Neural cell (in vitro differentiated cells): Measurements from ENCODE around the gene PIGBOS1. TPM values are rescaled to one million over a fixed set of nuclear protein-coding genes. Genes with fewer than 3 reads are reported as not detected.
"Not testable (repeated sequence)": the region's sequence is repeated elsewhere in the genome, so short reads cannot be mapped to it uniquely, and the experiment has no call there.

Experiments used
- H2AFZ ChIP-seq: fragments of 200-600, 300-800 bp; sonication (generic), shearing (Covaris generic); 2 replicates; pipeline ENCODE4 v1.6.0; 2014; ENCODE audit warnings: low read depth, mild to moderate bottlenecking, antibody characterized with exemption, low read length, moderate library complexity
- H3F3A ChIP-seq: fragments of 200-600 bp; shearing (Covaris generic); 2 replicates; pipeline ENCODE4 v1.6.1; 2016; ENCODE audit warnings: mild to moderate bottlenecking, moderate library complexity, mixed read lengths, antibody characterized with exemption, low read length; ENCODE audit not compliant: insufficient read depth, poor library complexity, severe bottlenecking
- H3K27ac ChIP-seq: fragments of 200-600, 300-800 bp; sonication (generic), shearing (Covaris generic); 2 replicates; pipeline ENCODE4 v1.5.1; 2014; ENCODE audit warnings: mild to moderate bottlenecking, low read length, moderate library complexity
- H3K27me3 ChIP-seq: fragments of 300-800, 200-600 bp; sonication (generic), shearing (Covaris generic); 2 replicates; pipeline ENCODE4 v1.6.0; 2014; ENCODE audit warnings: mild to moderate bottlenecking, low read depth, low read length, moderate library complexity; ENCODE audit not compliant: insufficient read depth
- H3K36me3 ChIP-seq: fragments of 300-800, 200-600 bp; sonication (generic), shearing (Covaris generic); 2 replicates; pipeline ENCODE4 v1.5.1; 2014; ENCODE audit warnings: mild to moderate bottlenecking, antibody characterized with exemption, low read length, moderate library complexity; ENCODE audit not compliant: insufficient read depth
- H3K4me2 ChIP-seq: fragments of 300-800, 200-600 bp; sonication (generic), shearing (Covaris generic); 2 replicates; pipeline ENCODE4 v1.6.0; 2014; ENCODE audit warnings: mild to moderate bottlenecking, low read length
- H3K4me3 ChIP-seq: fragments of 300-800, 200-600 bp; sonication (generic), shearing (Covaris generic); 2 replicates; pipeline ENCODE4 v1.5.1; 2014; ENCODE audit warnings: mild to moderate bottlenecking, low read length, moderate library complexity
- H3K79me2 ChIP-seq: fragments of 200-600 bp; shearing (Covaris generic); replicated peaks from 2 replicates; pipeline ENCODE4 v1.6.0; 2014; ENCODE audit warnings: mild to moderate bottlenecking, low read length, moderate library complexity; ENCODE audit not compliant: insufficient read depth
- H3K9ac ChIP-seq: fragments of 300-800, 200-600 bp; sonication (generic), shearing (Covaris generic); 2 replicates; pipeline ENCODE4 v1.6.1; 2016; ENCODE audit warnings: mild to moderate bottlenecking, low read length, mixed read lengths
- H3K9me2 ChIP-seq: fragments of 200-600 bp; shearing (Covaris generic); 2 replicates; pipeline ENCODE4 v1.6.1; 2016; ENCODE audit warnings: mild to moderate bottlenecking, low read length, mixed read lengths; ENCODE audit not compliant: insufficient read depth
- H3K9me3 ChIP-seq: fragments of 200-600, 300-800 bp; sonication (generic), shearing (Covaris generic); 2 replicates; pipeline ENCODE4 v1.6.1; 2016; ENCODE audit warnings: mild to moderate bottlenecking, mixed run types, low read length, moderate library complexity, mixed read lengths
- H4K20me1 ChIP-seq: fragments of 200-600 bp; shearing (Covaris generic); 2 replicates; pipeline ENCODE4 v1.6.1; 2016; ENCODE audit warnings: mild to moderate bottlenecking, mixed run types; ENCODE audit not compliant: insufficient read depth
- CTCF ChIP-seq: fragments of 450-650 bp; IDR thresholded peaks from 2 replicates; pipeline ENCODE4 v1.5.1; 2014; ENCODE audit warnings: antibody characterized with exemption, mild to moderate bottlenecking, moderate library complexity; ENCODE audit not compliant: poor library complexity, severe bottlenecking
- EP300 ChIP-seq: fragments of 450-650 bp; conservative IDR thresholded peaks from 2 replicates; pipeline ENCODE4 v1.6.1; 2014; ENCODE audit warnings: antibody characterized with exemption, mild to moderate bottlenecking, moderate library complexity; ENCODE audit not compliant: poor library complexity, severe bottlenecking
- EZH2 ChIP-seq: fragments of 200-600, 300-800 bp; shearing (Covaris generic), sonication (generic); IDR thresholded peaks from 2 replicates; pipeline ENCODE4 v1.6.1; 2014; ENCODE audit warnings: antibody characterized with exemption, low read length, borderline replicate concordance, mild to moderate bottlenecking; ENCODE audit not compliant: insufficient read depth, poor library complexity, severe bottlenecking
- MXI1 ChIP-seq: fragments of 450-650 bp; conservative IDR thresholded peaks from 2 replicates; pipeline ENCODE4 v1.6.1; 2014; ENCODE audit warnings: antibody characterized with exemption, mild to moderate bottlenecking; ENCODE audit not compliant: poor library complexity, severe bottlenecking
- POLR2AphosphoS5 ChIP-seq: IDR thresholded peaks from 2 replicates; pipeline ENCODE4 v1.6.1; 2012
- RAD21 ChIP-seq: fragments of 450-650 bp; conservative IDR thresholded peaks from 2 replicates; pipeline ENCODE4 v1.6.1; 2014; ENCODE audit warnings: antibody characterized with exemption, mild to moderate bottlenecking, moderate library complexity
- SMC3 ChIP-seq: fragments of 450-650 bp; conservative IDR thresholded peaks from 2 replicates; pipeline ENCODE4 v1.6.1; 2014; ENCODE audit warnings: antibody characterized with exemption, mild to moderate bottlenecking, moderate library complexity; ENCODE audit not compliant: poor library complexity
- TAF1 ChIP-seq: IDR thresholded peaks from 2 replicates; pipeline ENCODE4 v1.6.1; 2012; ENCODE audit warnings: low read depth
- polyA plus RNA-seq: library from polyadenylated mRNA; depleted of rRNA; stranded (reverse); fragments of >200 nt; gene quantifications from 2 replicates; pipeline ENCODE4 v1.2.3, GENCODE V29; 2014
- TF ChIP-seq, protein P1 (sequence below): IDR thresholded peaks from 2 replicates; pipeline ENCODE4 v1.6.1; 2012; ENCODE audit warnings: borderline replicate concordance

PIGBOS1 gene
- polyA plus RNA-seq, 1 donor from 2014 or later, result 16.4 TPM

DNA sequence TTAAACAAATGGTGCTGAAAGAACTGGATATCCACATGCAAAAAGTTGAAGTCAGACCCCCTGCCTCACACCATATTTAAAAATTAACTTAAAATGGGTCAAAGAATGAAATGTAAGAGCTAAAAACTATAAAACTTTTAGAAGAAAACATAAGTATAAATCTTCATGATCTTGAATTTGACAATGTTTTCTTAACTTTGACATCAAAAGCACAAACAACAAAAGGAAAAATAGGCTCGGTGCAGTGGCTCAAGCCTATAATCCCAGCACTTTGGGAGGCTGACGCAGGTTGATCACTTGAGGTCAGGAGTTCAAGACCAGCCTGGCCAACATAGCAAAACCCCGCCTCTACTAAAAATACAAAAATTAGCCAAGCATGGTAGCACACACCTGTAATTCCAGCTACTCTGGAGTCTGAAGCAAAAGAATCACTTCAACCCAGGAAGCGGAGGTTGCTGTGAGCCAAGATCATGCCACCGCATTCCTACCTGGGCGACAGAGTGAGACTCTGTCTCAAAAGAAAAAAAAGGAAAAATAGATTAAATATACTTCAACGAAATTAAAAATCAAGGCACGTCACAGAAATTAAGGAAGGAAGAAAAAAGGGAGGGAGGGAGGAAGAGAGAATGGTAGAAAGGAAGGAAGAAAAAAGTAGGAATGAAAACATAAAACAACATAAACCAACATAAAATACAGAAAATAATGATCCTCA is 30.8 kb downstream of the PIGBOS1 start:
- H3K36me3 ChIP-seq, result no peaks in the 10 kb centered on the region
- H3K9me2 ChIP-seq, result no peaks in the 10 kb centered on the region
- TF ChIP-seq POLR2AphosphoS5, result no peak
- TF ChIP-seq TAF1, result no peak
- no peak for TF ChIP-seq RAD21
- TF ChIP-seq MXI1, result no peak
- TF ChIP-seq EZH2, result no peak
- TF ChIP-seq, protein P1, sequence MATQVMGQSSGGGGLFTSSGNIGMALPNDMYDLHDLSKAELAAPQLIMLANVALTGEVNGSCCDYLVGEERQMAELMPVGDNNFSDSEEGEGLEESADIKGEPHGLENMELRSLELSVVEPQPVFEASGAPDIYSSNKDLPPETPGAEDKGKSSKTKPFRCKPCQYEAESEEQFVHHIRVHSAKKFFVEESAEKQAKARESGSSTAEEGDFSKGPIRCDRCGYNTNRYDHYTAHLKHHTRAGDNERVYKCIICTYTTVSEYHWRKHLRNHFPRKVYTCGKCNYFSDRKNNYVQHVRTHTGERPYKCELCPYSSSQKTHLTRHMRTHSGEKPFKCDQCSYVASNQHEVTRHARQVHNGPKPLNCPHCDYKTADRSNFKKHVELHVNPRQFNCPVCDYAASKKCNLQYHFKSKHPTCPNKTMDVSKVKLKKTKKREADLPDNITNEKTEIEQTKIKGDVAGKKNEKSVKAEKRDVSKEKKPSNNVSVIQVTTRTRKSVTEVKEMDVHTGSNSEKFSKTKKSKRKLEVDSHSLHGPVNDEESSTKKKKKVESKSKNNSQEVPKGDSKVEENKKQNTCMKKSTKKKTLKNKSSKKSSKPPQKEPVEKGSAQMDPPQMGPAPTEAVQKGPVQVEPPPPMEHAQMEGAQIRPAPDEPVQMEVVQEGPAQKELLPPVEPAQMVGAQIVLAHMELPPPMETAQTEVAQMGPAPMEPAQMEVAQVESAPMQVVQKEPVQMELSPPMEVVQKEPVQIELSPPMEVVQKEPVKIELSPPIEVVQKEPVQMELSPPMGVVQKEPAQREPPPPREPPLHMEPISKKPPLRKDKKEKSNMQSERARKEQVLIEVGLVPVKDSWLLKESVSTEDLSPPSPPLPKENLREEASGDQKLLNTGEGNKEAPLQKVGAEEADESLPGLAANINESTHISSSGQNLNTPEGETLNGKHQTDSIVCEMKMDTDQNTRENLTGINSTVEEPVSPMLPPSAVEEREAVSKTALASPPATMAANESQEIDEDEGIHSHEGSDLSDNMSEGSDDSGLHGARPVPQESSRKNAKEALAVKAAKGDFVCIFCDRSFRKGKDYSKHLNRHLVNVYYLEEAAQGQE, result no peak
- no peak for TF ChIP-seq EP300
- no peak for TF ChIP-seq CTCF
- no peak for TF ChIP-seq SMC3
- H3K4me2 ChIP-seq, result no peak overlapping the region
- H3K27me3 ChIP-seq, result peaks cover 12% of the 10 kb centered on the region
- no peaks in the 10 kb centered on the region for H3K79me2 ChIP-seq
- no peak overlapping the region for H3K4me3 ChIP-seq
- no peak overlapping the region for H3K27ac ChIP-seq
- no peaks in the 10 kb centered on the region for H3F3A ChIP-seq
- no peak overlapping the region for H3K9ac ChIP-seq
- H4K20me1 ChIP-seq, result no peaks in the 10 kb centered on the region
- H3K9me3 ChIP-seq, result no peaks in the 10 kb centered on the region
- no peak overlapping the region for H2AFZ ChIP-seq

DNA sequence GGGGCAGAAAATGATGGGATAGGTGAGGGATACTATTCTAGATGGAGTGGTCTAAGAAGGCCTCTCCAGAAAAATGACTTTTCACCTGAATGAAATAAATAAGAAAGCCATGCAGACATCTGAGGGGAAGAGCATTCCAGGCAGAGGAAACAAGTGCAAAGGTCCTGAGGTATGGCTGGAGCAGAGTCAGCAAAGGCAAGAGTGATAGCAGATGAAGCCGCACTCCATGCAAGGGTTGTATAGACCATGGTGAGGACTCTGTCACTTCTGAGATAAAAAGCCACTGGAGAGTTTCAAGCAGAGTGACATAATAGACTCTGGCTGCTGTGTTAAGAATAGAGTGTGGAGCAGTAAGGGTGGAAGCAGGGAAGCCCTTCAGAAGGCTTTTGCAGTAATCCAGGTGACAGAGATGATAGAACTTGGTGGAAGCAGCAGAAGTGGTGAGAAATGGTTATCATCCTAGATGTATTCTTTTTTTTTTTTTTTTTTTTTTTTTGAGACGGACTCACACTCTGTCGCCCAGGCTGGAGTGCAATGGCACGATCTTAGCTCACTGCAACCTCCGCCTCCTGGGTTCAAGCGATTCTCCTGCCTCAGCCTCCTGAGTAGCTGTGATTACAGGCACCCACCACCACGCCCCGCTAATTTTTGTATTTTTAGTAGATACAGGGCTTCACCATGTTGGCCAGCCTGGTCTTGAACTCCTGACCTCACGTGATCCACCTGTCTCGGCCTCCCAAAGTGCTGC is 32.3 kb downstream of the PIGBOS1 start:
- H3K27me3 ChIP-seq, result peaks cover 12% of the 10 kb centered on the region
- not testable (repeated sequence) for H3K4me2 ChIP-seq, H3K9me2 ChIP-seq, H3K9me3 ChIP-seq, H3K36me3 ChIP-seq, H2AFZ ChIP-seq, H3K4me3 ChIP-seq, H3K79me2 ChIP-seq, H4K20me1 ChIP-seq, H3K27ac ChIP-seq, H3F3A ChIP-seq, H3K9ac ChIP-seq
